ENCODE results near the gene SPATA2L.

SPATA2L gene

DNA sequence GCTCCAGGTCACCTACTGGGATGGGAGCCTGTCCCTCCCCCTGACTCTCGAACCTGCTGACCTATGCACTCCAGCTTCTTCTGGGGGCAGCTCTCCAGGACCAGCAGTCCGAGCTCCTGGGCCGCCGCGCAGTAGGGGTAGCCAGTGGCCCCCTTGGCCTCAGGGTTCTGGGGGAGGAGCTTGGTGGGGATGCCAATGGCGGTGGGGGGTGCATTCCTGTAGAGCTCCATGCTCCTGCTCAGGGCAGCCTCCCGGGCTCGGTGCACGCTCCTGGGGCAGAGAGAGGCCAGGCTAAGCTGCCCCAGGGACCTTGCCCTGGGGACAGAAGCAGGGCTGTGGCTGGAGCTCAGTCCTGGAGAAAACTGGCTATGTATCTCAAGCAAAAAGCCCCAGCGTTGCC lies 7.7 kb upstream of the SPATA2L start:
- Histone ChIP-seq H3K79me2 (ENCODE audit: low read length) (peaks cover 4% of the 10 kb centered on the region; the same call in 1 of the 2 replicates), H3K36me3 (replicated peaks; ENCODE audit: insufficient read depth, low read length) (no peaks in the 10 kb centered on the region), H3K27ac (ENCODE audit: low read length) (no peak overlapping the region), H3K27me3 (replicated peaks; ENCODE audit: insufficient read depth, low read length) (no peaks in the 10 kb centered on the region), H3K4me3 (ENCODE audit: low read length) (no peak overlapping the region), H3K9me3 (replicated peaks; ENCODE audit: insufficient read depth, low read length) (no peaks in the 10 kb centered on the region), H3F3A (ENCODE audit: insufficient read depth, low read length) (no peaks in the 10 kb centered on the region), H4K20me1 (ENCODE audit: insufficient read depth, low read length) (no peaks in the 10 kb centered on the region), H2AFZ (ENCODE audit: low read length) (no peak overlapping the region), H3K4me1 (ENCODE audit: low read length) (no peaks in the 10 kb centered on the region), H3K9ac (ENCODE audit: low read length) (no peak overlapping the region), H3K4me2 (ENCODE audit: low read depth, low read length) (no peak overlapping the region), H3K9me2 (replicated peaks; ENCODE audit: insufficient read depth, low read length) (no peaks in the 10 kb centered on the region)
- no peak for DNase-seq
- no peak for TF ChIP-seq EZH2 (optimal IDR thresholded peaks at IDR 0.05; ENCODE audit: low read depth, low read length)
- TF ChIP-seq CTCF (IDR thresholded peaks at IDR 0.05; ENCODE audit: low read length), result no peak
- TF ChIP-seq EZH2phosphoT487 (IDR thresholded peaks at IDR 0.05; ENCODE audit: low read length), result no peak

DNA sequence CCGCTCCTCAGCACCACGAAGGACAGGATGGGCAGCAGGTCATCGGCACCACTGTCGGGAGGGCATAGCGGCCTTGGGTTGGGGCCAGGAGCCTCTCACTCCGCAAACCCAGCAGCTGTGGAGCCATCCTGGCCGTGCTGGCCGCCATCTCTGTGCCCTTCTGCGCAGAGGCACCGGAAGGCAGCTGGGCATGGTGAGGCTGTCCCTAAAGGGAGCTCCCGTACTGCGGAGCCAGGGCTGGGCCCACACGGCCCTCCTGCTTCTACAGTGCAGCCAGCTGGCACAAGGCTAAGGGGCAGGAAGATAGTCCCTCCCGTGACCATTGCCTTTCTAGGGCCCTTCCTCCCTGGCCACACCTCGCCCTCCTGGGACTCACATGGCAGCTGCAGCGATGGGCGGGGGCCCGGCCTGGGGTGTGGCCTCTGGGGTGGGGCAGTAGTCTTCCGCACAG lies 7.0 kb upstream of the SPATA2L start:
- Histone ChIP-seq H3K27me3 (replicated peaks; ENCODE audit: insufficient read depth, low read length) (no peaks in the 10 kb centered on the region), H3K9me2 (replicated peaks; ENCODE audit: insufficient read depth, low read length) (no peaks in the 10 kb centered on the region), H3K4me2 (ENCODE audit: low read depth, low read length) (no peak overlapping the region), H3K9ac (ENCODE audit: low read length) (no peak overlapping the region), H3F3A (ENCODE audit: insufficient read depth, low read length) (no peaks in the 10 kb centered on the region), H3K36me3 (replicated peaks; ENCODE audit: insufficient read depth, low read length) (no peaks in the 10 kb centered on the region), H3K9me3 (replicated peaks; ENCODE audit: insufficient read depth, low read length) (no peaks in the 10 kb centered on the region), H2AFZ (ENCODE audit: low read length) (no peak overlapping the region), H3K4me3 (ENCODE audit: low read length) (no peak overlapping the region), H3K27ac (ENCODE audit: low read length) (no peak overlapping the region), H4K20me1 (ENCODE audit: insufficient read depth, low read length) (no peaks in the 10 kb centered on the region), H3K79me2 (ENCODE audit: low read length) (peaks cover 4% of the 10 kb centered on the region; the same call in 1 of the 2 replicates), H3K4me1 (ENCODE audit: low read length) (no peaks in the 10 kb centered on the region)
- DNase-seq, result no peak
- TF ChIP-seq CTCF (IDR thresholded peaks at IDR 0.05; ENCODE audit: low read length) (no peak), EZH2phosphoT487 (IDR thresholded peaks at IDR 0.05; ENCODE audit: low read length) (no peak), EZH2 (optimal IDR thresholded peaks at IDR 0.05; ENCODE audit: low read depth, low read length) (no peak)

GRCh38 chr16:89707695-89708094 lies 6.2 kb upstream of the SPATA2L start:
- H3K27ac ChIP-seq (ENCODE audit: low read length), result no peak overlapping the region
- no peaks in the 10 kb centered on the region for H3F3A ChIP-seq (ENCODE audit: insufficient read depth, low read length)
- H3K79me2 ChIP-seq (ENCODE audit: low read length), result peaks cover 2% of the 10 kb centered on the region; the same call in 1 of the 2 replicates
- no peaks in the 10 kb centered on the region for H3K9me2 ChIP-seq (replicated peaks; ENCODE audit: insufficient read depth, low read length)
- TF ChIP-seq EZH2phosphoT487 (IDR thresholded peaks at IDR 0.05; ENCODE audit: low read length), result no peak
- TF ChIP-seq CTCF (IDR thresholded peaks at IDR 0.05; ENCODE audit: low read length), result no peak
- TF ChIP-seq EZH2 (optimal IDR thresholded peaks at IDR 0.05; ENCODE audit: low read depth, low read length), result no peak
- no peaks in the 10 kb centered on the region for H3K9me3 ChIP-seq (replicated peaks; ENCODE audit: insufficient read depth, low read length)
- no peak overlapping the region for H3K4me2 ChIP-seq (ENCODE audit: low read depth, low read length)
- no peaks in the 10 kb centered on the region for H4K20me1 ChIP-seq (ENCODE audit: insufficient read depth, low read length)
- H3K36me3 ChIP-seq (replicated peaks; ENCODE audit: insufficient read depth, low read length), result no peaks in the 10 kb centered on the region
- no peak for DNase-seq
- H2AFZ ChIP-seq (ENCODE audit: low read length), result no peak overlapping the region
- no peaks in the 10 kb centered on the region for H3K4me1 ChIP-seq (ENCODE audit: low read length)
- H3K27me3 ChIP-seq (replicated peaks; ENCODE audit: insufficient read depth, low read length), result no peaks in the 10 kb centered on the region
- H3K9ac ChIP-seq (ENCODE audit: low read length), result no peak overlapping the region
- no peak overlapping the region for H3K4me3 ChIP-seq (ENCODE audit: low read length)

Measured in MM.1S (cell line).